ENCODE data around the gene SP3. TPM values are rescaled to one million over a fixed set of nuclear protein-coding genes. Genes with fewer than 3 reads are reported as not detected.

The SP3 gene
- total and polyA plus RNA-seq, 2 of the 8 experiments (the other 6 are each of a cell fraction or from before 2014, with no cell fraction given): 31.0 to 92.1 TPM

DNA sequence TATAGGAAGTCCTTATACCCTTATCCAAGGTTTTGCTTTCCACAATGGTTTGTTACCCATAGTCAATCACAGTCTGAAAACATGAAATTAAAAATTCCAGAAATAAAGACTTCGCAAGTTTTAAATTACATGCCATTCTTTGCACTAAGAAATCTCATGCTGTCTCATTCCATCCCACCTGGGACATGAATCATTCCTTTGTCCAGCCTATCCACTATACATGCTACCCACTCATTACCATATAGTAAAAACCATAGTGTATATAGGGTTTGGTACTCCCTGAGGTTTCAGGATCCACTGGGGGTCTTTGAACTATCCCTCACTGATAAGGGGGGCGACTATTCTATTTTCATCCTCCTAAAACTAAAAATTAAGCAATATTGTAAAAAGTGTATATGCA, 17.0 kb downstream of the SP3 start:
- Histone ChIP-seq H3K79me1 (ENCODE audit: low read depth, low read length) (no peaks in the 10 kb centered on the region; the same call in 1 of the 2 replicates), H3K9me3 (ENCODE audit: insufficient read depth in 2 of 2, low read depth in 1 of 2, low read length in 1 of 2) (peaks cover 0 to 2% of the 10 kb centered on the region in 2 experiments; a peak in 1 of 4 replicates), H2BK5ac (ENCODE audit: low read depth, low read length) (no peak overlapping the region), H2AFZ (ENCODE audit: low read length) (no peak overlapping the region), H2BK20ac (ENCODE audit: low read length) (no peak overlapping the region), H3K23me2 (ENCODE audit: low read depth, low read length) (no peaks in the 10 kb centered on the region), H3K14ac (ENCODE audit: insufficient read length) (no peak overlapping the region), H2BK120ac (replicated peaks; ENCODE audit: low read depth, low read length) (no peak overlapping the region), H3K27ac (ENCODE audit: low read depth, low read length) (no peak overlapping the region), H3K23ac (ENCODE audit: insufficient read length) (no peak overlapping the region), H3K4me2 (ENCODE audit: insufficient read depth in 1 of 2, low read depth in 2 of 2, low read length in 2 of 2) (no peak overlapping the region), H3K18ac (ENCODE audit: extremely low read depth, low read length) (no peak overlapping the region), H4K91ac (replicated peaks; ENCODE audit: insufficient read length, low read length) (no peak overlapping the region), H3K4me1 (replicated peaks in 1 of 4; ENCODE audit: control insufficient read depth in 3 of 4, insufficient read depth in 4 of 4, low read length in 3 of 4) (no peaks in the 10 kb centered on the region), H4K5ac (ENCODE audit: insufficient read length, low read depth, low read length) (no peak overlapping the region), H2AK5ac (ENCODE audit: low read depth, low read length) (no peak overlapping the region), H4K20me1 (replicated peaks in 1 of 2; ENCODE audit: control insufficient read depth in 1 of 2, insufficient read depth in 2 of 2, low read length in 2 of 2) (peaks cover 4 to 8% of the 10 kb centered on the region in 2 experiments), H2BK12ac (ENCODE audit: low read depth, low read length) (no peak overlapping the region), H3K79me2 (ENCODE audit: control insufficient read depth in 1 of 2, insufficient read depth in 2 of 2, low read length in 2 of 2) (peaks cover 23 to 100% of the 10 kb centered on the region in 2 experiments), H3K27me3 (replicated peaks in 1 of 4; ENCODE audit: control insufficient read depth in 3 of 4, extremely low read depth in 1 of 4, insufficient read depth in 3 of 4, low read length in 3 of 4) (no peaks in the 10 kb centered on the region), H3K9ac (replicated peaks in 1 of 4; ENCODE audit: extremely low read depth in 1 of 4, low read depth in 3 of 4, low read length in 3 of 4) (no peak overlapping the region), H3K4me3 (ENCODE audit: extremely low read depth in 1 of 4, insufficient read depth in 2 of 4, low read depth in 3 of 4, low read length in 4 of 4) (no peak overlapping the region), H3K56ac (replicated peaks; ENCODE audit: insufficient read length, low read depth, low read length) (no peak overlapping the region), H2BK15ac (ENCODE audit: low read length) (no peak overlapping the region), H3K36me3 (ENCODE audit: control insufficient read depth in 2 of 4, insufficient read depth in 4 of 4, low read length in 3 of 4) (peaks cover 0 to 14% (median 7%) of the 10 kb centered on the region in 4 experiments; a peak in 6 of 8 replicates), H3K4ac (replicated peaks; ENCODE audit: insufficient read length, low read depth, low read length) (no peak overlapping the region), H4K8ac (ENCODE audit: extremely low read depth, insufficient read depth, low read length) (no peak overlapping the region)
- DNase-seq (ENCODE audit: low read depth in 1 of 2, low spot score in 2 of 2): no peak
- ChIA-PET CTCF (ENCODE audit: partially characterized antibody) (no interaction called here), POLR2A (ENCODE audit: partially characterized antibody) (no interaction called here)
- no peak for FAIRE-seq
- WGBS, 2 experiments (ENCODE audit: extremely low coverage in 1 of 2, insufficient coverage in 1 of 2, insufficient read length in 1 of 2, insufficient replicate concordance in 2 of 2, low coverage in 1 of 2, low lambda C conversion rate in 2 of 2, missing lambda C conversion rate in 1 of 2): 89% methylated on average over 2 of the region's 2 CpGs; no CpG with 5 or more reads in 1 of the 2 experiments
- no peak for TF ChIP-seq POLR2A (IDR thresholded peaks at IDR 0.05; ENCODE audit: control extremely low read depth in 1 of 2, low read depth in 2 of 2, low read length in 2 of 2)
- TF ChIP-seq POLR2AphosphoS5 (IDR thresholded peaks at IDR 0.05; ENCODE audit: low read depth, low read length): no peak
- no peak for TF ChIP-seq SP2 (IDR thresholded peaks at IDR 0.05; ENCODE audit: low read length)
- no peak for TF ChIP-seq SIX5 (IDR thresholded peaks at IDR 0.05; ENCODE audit: low read depth, low read length)
- no peak for TF ChIP-seq YY1 (IDR thresholded peaks at IDR 0.05; ENCODE audit: low read depth, low read length)
- TF ChIP-seq SUZ12 (IDR thresholded peaks at IDR 0.05; ENCODE audit: low read length): no peak
- no peak for TF ChIP-seq CHD1 (IDR thresholded peaks at IDR 0.05; ENCODE audit: low read depth, low read length)

Data from H1 (cell line).